ENCODE results near the gene INPP4A. TPM values are rescaled to one million over a fixed set of nuclear protein-coding genes. Genes with fewer than 3 reads are reported as not detected.

The INPP4A gene
- total and polyA plus RNA-seq, 9 of the 15 experiments (the other 6 are each of a cell fraction or from before 2014, with no cell fraction given): 1.8 to 15.7 (median 8.3) TPM

GRCh38 chr2:98422449-98422848, 22.2 kb upstream of the INPP4A start:
- in situ Hi-C loops (cut with MboI) (loop anchor here (25.0 kb wide), 1 partner anchor 415 kb away; no protein-coding TSS in a partner anchor), intact Hi-C loops (cut with micrococcal nuclease) (no loop called here)
- no TSS peak for BruUV-seq (replicated peaks)
- POLR2A ChIA-PET: no interaction called here
- Histone ChIP-seq H3K4me1 (replicated peaks in 1 of 2; ENCODE audit: control insufficient read depth in 2 of 2, insufficient read depth in 2 of 2, low read length in 2 of 2) (no peaks in the 10 kb centered on the region), H3K4me2 (ENCODE audit: insufficient read depth, low read length) (no peak overlapping the region), H3K36me3 (ENCODE audit: control insufficient read depth, insufficient read depth, low read length) (no peaks in the 10 kb centered on the region), H3K9me3 (replicated peaks; ENCODE audit: control insufficient read depth, insufficient read depth, low read depth, low read length) (no peaks in the 10 kb centered on the region; the same call in 1 of the 2 replicates), H3K9ac (ENCODE audit: insufficient read depth in 1 of 2, low read depth in 2 of 2, low read length in 2 of 2) (no peak overlapping the region), H2AFZ (ENCODE audit: low read depth, low read length) (no peak overlapping the region), H3K79me2 (ENCODE audit: control insufficient read depth, insufficient read depth, low read length) (no peaks in the 10 kb centered on the region), H4K20me1 (replicated peaks; ENCODE audit: control insufficient read depth, insufficient read depth, low read length) (no peaks in the 10 kb centered on the region), H3K27ac (ENCODE audit: extremely low read depth, low read depth, low read length) (no peak overlapping the region), H3K9me1 (ENCODE audit: control insufficient read depth, insufficient read depth, low read length) (no peaks in the 10 kb centered on the region), H3K4me3 (no peak overlapping the region), H3K27me3 (ENCODE audit: control insufficient read depth in 2 of 2, insufficient read depth in 2 of 2, low read length in 2 of 2) (no peaks in the 10 kb centered on the region)
- no peak for DNase-seq (ENCODE audit: extremely low read depth in 1 of 4, low spot score in 3 of 4)
- CTCF ChIA-PET (ENCODE audit: low intra/inter-chr PET ratio): no interaction called here
- no peak for FAIRE-seq
- no peak for ATAC-seq
- TF ChIP-seq ZNF175 (CRISPR knock-in tag; IDR thresholded peaks at IDR 0.05; ENCODE audit: low read depth) (no peak), SMAD3 (CRISPR knock-in tag; conservative IDR thresholded peaks at IDR 0.05) (no peak), ZBTB43 (CRISPR knock-in tag; IDR thresholded peaks at IDR 0.05) (no peak), TRIM24 (IDR thresholded peaks at IDR 0.05) (peak in 1 of 2 experiments; percentile 66; a peak in 2 of 4 replicates), GMEB1 (CRISPR knock-in tag; IDR thresholded peaks at IDR 0.05) (no peak), AFF4 (CRISPR knock-in tag; IDR thresholded peaks at IDR 0.05) (no peak)
- TF ChIP-seq, protein P1, sequence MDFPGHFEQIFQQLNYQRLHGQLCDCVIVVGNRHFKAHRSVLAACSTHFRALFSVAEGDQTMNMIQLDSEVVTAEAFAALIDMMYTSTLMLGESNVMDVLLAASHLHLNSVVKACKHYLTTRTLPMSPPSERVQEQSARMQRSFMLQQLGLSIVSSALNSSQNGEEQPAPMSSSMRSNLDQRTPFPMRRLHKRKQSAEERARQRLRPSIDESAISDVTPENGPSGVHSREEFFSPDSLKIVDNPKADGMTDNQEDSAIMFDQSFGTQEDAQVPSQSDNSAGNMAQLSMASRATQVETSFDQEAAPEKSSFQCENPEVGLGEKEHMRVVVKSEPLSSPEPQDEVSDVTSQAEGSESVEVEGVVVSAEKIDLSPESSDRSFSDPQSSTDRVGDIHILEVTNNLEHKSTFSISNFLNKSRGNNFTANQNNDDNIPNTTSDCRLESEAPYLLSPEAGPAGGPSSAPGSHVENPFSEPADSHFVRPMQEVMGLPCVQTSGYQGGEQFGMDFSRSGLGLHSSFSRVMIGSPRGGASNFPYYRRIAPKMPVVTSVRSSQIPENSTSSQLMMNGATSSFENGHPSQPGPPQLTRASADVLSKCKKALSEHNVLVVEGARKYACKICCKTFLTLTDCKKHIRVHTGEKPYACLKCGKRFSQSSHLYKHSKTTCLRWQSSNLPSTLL (IDR thresholded peaks at IDR 0.05): no peak
- TF ChIP-seq, protein P2, sequence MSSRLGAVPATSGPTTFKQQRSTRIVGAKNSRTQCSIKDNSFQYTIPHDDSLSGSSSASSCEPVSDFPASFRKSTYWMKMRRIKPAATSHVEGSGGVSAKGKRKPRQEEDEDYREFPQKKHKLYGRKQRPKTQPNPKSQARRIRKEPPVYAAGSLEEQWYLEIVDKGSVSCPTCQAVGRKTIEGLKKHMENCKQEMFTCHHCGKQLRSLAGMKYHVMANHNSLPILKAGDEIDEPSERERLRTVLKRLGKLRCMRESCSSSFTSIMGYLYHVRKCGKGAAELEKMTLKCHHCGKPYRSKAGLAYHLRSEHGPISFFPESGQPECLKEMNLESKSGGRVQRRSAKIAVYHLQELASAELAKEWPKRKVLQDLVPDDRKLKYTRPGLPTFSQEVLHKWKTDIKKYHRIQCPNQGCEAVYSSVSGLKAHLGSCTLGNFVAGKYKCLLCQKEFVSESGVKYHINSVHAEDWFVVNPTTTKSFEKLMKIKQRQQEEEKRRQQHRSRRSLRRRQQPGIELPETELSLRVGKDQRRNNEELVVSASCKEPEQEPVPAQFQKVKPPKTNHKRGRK (tag; IDR thresholded peaks at IDR 0.05): no peak
- TF ChIP-seq, protein P3, sequence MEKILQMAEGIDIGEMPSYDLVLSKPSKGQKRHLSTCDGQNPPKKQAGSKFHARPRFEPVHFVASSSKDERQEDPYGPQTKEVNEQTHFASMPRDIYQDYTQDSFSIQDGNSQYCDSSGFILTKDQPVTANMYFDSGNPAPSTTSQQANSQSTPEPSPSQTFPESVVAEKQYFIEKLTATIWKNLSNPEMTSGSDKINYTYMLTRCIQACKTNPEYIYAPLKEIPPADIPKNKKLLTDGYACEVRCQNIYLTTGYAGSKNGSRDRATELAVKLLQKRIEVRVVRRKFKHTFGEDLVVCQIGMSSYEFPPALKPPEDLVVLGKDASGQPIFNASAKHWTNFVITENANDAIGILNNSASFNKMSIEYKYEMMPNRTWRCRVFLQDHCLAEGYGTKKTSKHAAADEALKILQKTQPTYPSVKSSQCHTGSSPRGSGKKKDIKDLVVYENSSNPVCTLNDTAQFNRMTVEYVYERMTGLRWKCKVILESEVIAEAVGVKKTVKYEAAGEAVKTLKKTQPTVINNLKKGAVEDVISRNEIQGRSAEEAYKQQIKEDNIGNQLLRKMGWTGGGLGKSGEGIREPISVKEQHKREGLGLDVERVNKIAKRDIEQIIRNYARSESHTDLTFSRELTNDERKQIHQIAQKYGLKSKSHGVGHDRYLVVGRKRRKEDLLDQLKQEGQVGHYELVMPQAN (IDR thresholded peaks at IDR 0.05; ENCODE audit: borderline replicate concordance): no peak
